K562 (cell line): ENCODE measurements around the gene SH3TC2. TPM values are rescaled to one million over a fixed set of nuclear protein-coding genes. Genes with fewer than 3 reads are reported as not detected.

ENCODE experiments used
- ATAC-seq: fragments of 200-7000 bp; cut with Tn5 transposase; 3 replicates; pipeline ENCODE4 v1.9.1; 2020; ENCODE audit warnings: moderate library complexity
- BruUV-seq: library from RNA; stranded (reverse); fragments of 400-500 nt; replicated peaks from 2 replicates; lab custom pipeline; 2021; lab: Mats Ljungman, UMichigan
- CTCF ChIA-PET: fragments of 300-600 bp; formaldehyde crosslinking; extraction: SDS; loops from one replicate; lab custom pipeline; 2021; ENCODE audit warnings: low intra/inter-chr PET ratio; lab: Yijun Ruan, JAX
- POLR2A ChIA-PET: fragments of 300-600, 350-650 bp; sonication (Branson Sonifier 250); formaldehyde crosslinking; extraction: SDS; loops from one replicate; lab custom pipeline; 2021; ENCODE audit warnings: antibody characterized with exemption, inconsistent platforms; lab: Yijun Ruan, JAX
- DNase-seq, 4 experiments: peaks; one replicate each; pipeline versions ENCODE4 v3.0.0 to v3.0.0-alpha.2; 2011 to 2018; ENCODE audit warnings: low spot score in 3 of 4, mixed read lengths in 3 of 4; ENCODE audit errors: extremely low read depth in 1 of 4
- FAIRE-seq: peaks from 2 replicates; lab custom pipeline; 2011; peaks lifted over from hg19 to GRCh38; lab: Jason Lieb, UNC
- H2AFZ ChIP-seq: 2 replicates; pipeline ENCODE4 v1.6.0; 2011; ENCODE audit warnings: low read depth, low read length, control low read depth, inconsistent platforms
- H3K27ac ChIP-seq: fragments of 200-600 bp; 3 replicates; pipeline ENCODE4 v1.8.0; 2011; ENCODE audit warnings: low read depth, mild to moderate bottlenecking, control low read depth, inconsistent platforms, low read length, moderate library complexity, mixed read lengths; ENCODE audit errors: extremely low read depth
- H3K27me3 ChIP-seq, 2 experiments: fragments of 300-600 bp in 1 of 2; 2 replicates in 1 of 2; 3 replicates in 1 of 2; pipeline versions ENCODE4 v1.6.0 to v1.8.0; 2011; ENCODE audit warnings: inconsistent platforms in 2 of 2, low read length in 2 of 2, mild to moderate bottlenecking in 1 of 2, mixed read lengths in 1 of 2, moderate library complexity in 1 of 2; ENCODE audit not compliant: control insufficient read depth in 2 of 2, insufficient read depth in 2 of 2
- H3K36me3 ChIP-seq: fragments of 300-600 bp; 3 replicates; pipeline ENCODE4 v1.8.0; 2011; ENCODE audit warnings: mild to moderate bottlenecking, low read length, inconsistent platforms; ENCODE audit not compliant: control insufficient read depth, insufficient read depth
- H3K4me1 ChIP-seq, 2 experiments: fragments of 200-600 bp in 1 of 2; replicated peaks in 1 of 2; 2 replicates in 1 of 2; 3 replicates in 1 of 2; pipeline versions ENCODE4 v1.5.1 to v1.8.0; 2011; ENCODE audit warnings: inconsistent platforms in 2 of 2, low read length in 2 of 2, mild to moderate bottlenecking in 1 of 2, mixed read lengths in 1 of 2, moderate library complexity in 1 of 2; ENCODE audit not compliant: control insufficient read depth in 2 of 2, insufficient read depth in 2 of 2
- H3K4me2 ChIP-seq: 2 replicates; pipeline ENCODE4 v1.6.1; 2011; ENCODE audit warnings: low read length, control low read depth, inconsistent platforms, mixed read lengths; ENCODE audit not compliant: insufficient read depth
- H3K4me3 ChIP-seq: fragments of 200-600 bp; sonication (generic), shearing (Covaris generic); 2 replicates; pipeline ENCODE4 v1.5.1; 2016; ENCODE audit warnings: control low read depth, inconsistent platforms
- H3K79me2 ChIP-seq: fragments of 200-600 bp; 3 replicates; pipeline ENCODE4 v1.8.0; 2011; ENCODE audit warnings: low read length, inconsistent platforms; ENCODE audit not compliant: control insufficient read depth, insufficient read depth
- H3K9ac ChIP-seq, 2 experiments: 2 replicates each; pipeline versions ENCODE4 v1.6.0 to v1.6.1; 2011; ENCODE audit warnings: low read depth in 2 of 2, low read length in 2 of 2, control low read depth in 1 of 2, inconsistent platforms in 1 of 2, mild to moderate bottlenecking in 1 of 2, mixed read lengths in 1 of 2; ENCODE audit not compliant: insufficient read depth in 1 of 2
- H3K9me1 ChIP-seq: one replicate; pipeline ENCODE4 v1.6.0; 2011; ENCODE audit warnings: inconsistent platforms, mild to moderate bottlenecking, low read length, moderate library complexity; ENCODE audit not compliant: control insufficient read depth, insufficient read depth
- H3K9me3 ChIP-seq: replicated peaks from 2 replicates; pipeline ENCODE4 v1.5.1; 2011; ENCODE audit warnings: low read depth, low read length, inconsistent platforms; ENCODE audit not compliant: control insufficient read depth, insufficient read depth
- H4K20me1 ChIP-seq: replicated peaks from 2 replicates; pipeline ENCODE4 v1.6.1; 2011; ENCODE audit warnings: low read length, inconsistent platforms, mixed read lengths; ENCODE audit not compliant: control insufficient read depth, insufficient read depth
- GABPB2 ChIP-seq: fragments of 250-450 bp; sonication (Bioruptor Pico); conservative IDR thresholded peaks from 2 replicates; pipeline ENCODE4 v1.5.1; 2021; ENCODE audit warnings: mild to moderate bottlenecking
- HMBOX1 ChIP-seq: sonication (generic); IDR thresholded peaks from 2 replicates; pipeline ENCODE4 v1.6.1; 2016
- MCM5 ChIP-seq: fragments of 450-650 bp; IDR thresholded peaks from 2 replicates; pipeline ENCODE4 v1.6.1; 2016; ENCODE audit warnings: low read depth
- NFXL1 ChIP-seq: fragments of 450-650 bp; formaldehyde crosslinking; IDR thresholded peaks from 2 replicates; pipeline ENCODE4 v1.4.0; 2021; ENCODE audit warnings: mild to moderate bottlenecking
- NRF1 ChIP-seq, 2 experiments: fragments of 450-650 bp; IDR thresholded peaks in 1 of 2; conservative IDR thresholded peaks in 1 of 2; 2 replicates each; pipeline ENCODE4 v1.6.1; 2014; ENCODE audit warnings: mild to moderate bottlenecking in 2 of 2
- RFX5 ChIP-seq: IDR thresholded peaks from 2 replicates; pipeline ENCODE4 v1.6.1; 2011; ENCODE audit warnings: low read depth, mild to moderate bottlenecking, improper control_type of control experiment, low read length
- YBX1 ChIP-seq: fragments of 450-650 bp; IDR thresholded peaks from 2 replicates; pipeline ENCODE4 v1.7.1; 2016; ENCODE audit warnings: mild to moderate bottlenecking
- ZNF274 ChIP-seq: IDR thresholded peaks from 2 replicates; pipeline ENCODE4 v1.6.1; 2011; ENCODE audit warnings: low read depth, mild to moderate bottlenecking, low read length, moderate library complexity, borderline replicate concordance
- WGBS: fragments of 100-300 bp; shearing (Covaris generic); methylation state at CpG from one replicate; pipeline ENCODE4 v1.1.6; 2016; ENCODE audit warnings: low coverage, mixed read lengths; ENCODE audit not compliant: insufficient coverage; ENCODE audit errors: missing lambda C conversion rate; 5-methylcytosine and 5-hydroxymethylcytosine counted together
- in situ Hi-C: fragments of 300-500 bp; cut with MboI; formaldehyde crosslinking; loops from 4 replicates; pipeline ENCODE4 v1.15.0; 2018; ENCODE audit warnings: inconsistent platforms, mixed read lengths
- intact Hi-C: fragments of 100-400 bp; cut with micrococcal nuclease; formaldehyde crosslinking; loops from 2 replicates; pipeline ENCODE4 v1.14.2; 2022
- polyA plus RNA-seq, 8 experiments: library from polyadenylated mRNA; depleted of rRNA in 4 of 8; stranded (reverse) in 5 of 8; unstranded in 3 of 8; fragments of >200 nt; fragmentation: Nextera tagmentation in 2 of 8; fragmentation: Illumina TruSeq in 1 of 8; extraction: Ambion mirVana in 2 of 8; extraction: Trizol in 1 of 8; gene quantifications; 2 replicates each; pipeline versions ENCODE4 v1.2.1 to v1.2.3, GENCODE V29; 2011 to 2014; ENCODE audit warnings: inconsistent platforms in 1 of 8, missing spikeins in 1 of 8
- total RNA-seq, 7 experiments: library from RNA; depleted of rRNA in 6 of 7; stranded (reverse); fragments of >200 nt in 6 of 7; fragmentation: Illumina TruSeq in 2 of 7; extraction: Trizol in 2 of 7; gene quantifications; 2 replicates each; pipeline versions ENCODE4 v1.2.1 to v1.2.3, GENCODE V29; 2011 to 2021; ENCODE audit warnings: low replicate concordance in 1 of 7
- TF ChIP-seq, protein P1 (sequence below): fragments of 250-450 bp; sonication (Bioruptor Pico); IDR thresholded peaks from 2 replicates; pipeline ENCODE4 v1.8.0; 2021; ENCODE audit warnings: moderate library complexity, mild to moderate bottlenecking, inconsistent platforms
- TF ChIP-seq, protein P2 (sequence below): fragments of 450-650 bp; IDR thresholded peaks from 2 replicates; pipeline ENCODE4 v1.6.1; 2016; ENCODE audit warnings: low read depth

The SH3TC2 gene
- total and polyA plus RNA-seq, 9 of the 15 experiments (the other 6 are each of a cell fraction or from before 2014, with no cell fraction given) = 0.03 to 0.80 (median 0.55) TPM; not detected in 1

- Histone ChIP-seq H4K20me1 (peaks cover 3% of the 10 kb centered on the region; the same call in 1 of the 2 replicates), H3K9ac (no peak overlapping the region), H3K36me3 (no peaks in the 10 kb centered on the region), H2AFZ (no peak overlapping the region), H3K4me2 (no peak overlapping the region), H3K4me1 (no peaks in the 10 kb centered on the region), H3K27ac (no peak overlapping the region), H3K79me2 (no peaks in the 10 kb centered on the region), H3K9me1 (no peaks in the 10 kb centered on the region), H3K4me3 (no peak overlapping the region), H3K9me3 (no peaks in the 10 kb centered on the region), H3K27me3 (peaks cover 2 to 7% of the 10 kb centered on the region in 2 experiments; a peak in 1 of 5 replicates)
- ATAC-seq (no peak), FAIRE-seq (no peak), DNase-seq (no peak)
- no TSS peak for BruUV-seq
- in situ Hi-C loops = no loop called here
- intact Hi-C loops = no loop called here
- ChIA-PET CTCF (no interaction called here), POLR2A (no interaction called here)
- no peak for TF ChIP-seq NRF1 (conservative IDR thresholded peaks at IDR 0.05 in 1 of 2, IDR thresholded peaks at IDR 0.05 in 1 of 2)
- no peak for TF ChIP-seq RFX5
- TF ChIP-seq, protein P1, sequence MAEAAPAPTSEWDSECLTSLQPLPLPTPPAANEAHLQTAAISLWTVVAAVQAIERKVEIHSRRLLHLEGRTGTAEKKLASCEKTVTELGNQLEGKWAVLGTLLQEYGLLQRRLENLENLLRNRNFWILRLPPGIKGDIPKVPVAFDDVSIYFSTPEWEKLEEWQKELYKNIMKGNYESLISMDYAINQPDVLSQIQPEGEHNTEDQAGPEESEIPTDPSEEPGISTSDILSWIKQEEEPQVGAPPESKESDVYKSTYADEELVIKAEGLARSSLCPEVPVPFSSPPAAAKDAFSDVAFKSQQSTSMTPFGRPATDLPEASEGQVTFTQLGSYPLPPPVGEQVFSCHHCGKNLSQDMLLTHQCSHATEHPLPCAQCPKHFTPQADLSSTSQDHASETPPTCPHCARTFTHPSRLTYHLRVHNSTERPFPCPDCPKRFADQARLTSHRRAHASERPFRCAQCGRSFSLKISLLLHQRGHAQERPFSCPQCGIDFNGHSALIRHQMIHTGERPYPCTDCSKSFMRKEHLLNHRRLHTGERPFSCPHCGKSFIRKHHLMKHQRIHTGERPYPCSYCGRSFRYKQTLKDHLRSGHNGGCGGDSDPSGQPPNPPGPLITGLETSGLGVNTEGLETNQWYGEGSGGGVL (CRISPR knock-in tag) = no peak
- no peak for TF ChIP-seq GABPB2
- TF ChIP-seq HMBOX1 = no peak
- no peak for TF ChIP-seq YBX1
- no peak for TF ChIP-seq ZNF274
- no peak for TF ChIP-seq NFXL1 (CRISPR knock-in tag)
- TF ChIP-seq, protein P2, sequence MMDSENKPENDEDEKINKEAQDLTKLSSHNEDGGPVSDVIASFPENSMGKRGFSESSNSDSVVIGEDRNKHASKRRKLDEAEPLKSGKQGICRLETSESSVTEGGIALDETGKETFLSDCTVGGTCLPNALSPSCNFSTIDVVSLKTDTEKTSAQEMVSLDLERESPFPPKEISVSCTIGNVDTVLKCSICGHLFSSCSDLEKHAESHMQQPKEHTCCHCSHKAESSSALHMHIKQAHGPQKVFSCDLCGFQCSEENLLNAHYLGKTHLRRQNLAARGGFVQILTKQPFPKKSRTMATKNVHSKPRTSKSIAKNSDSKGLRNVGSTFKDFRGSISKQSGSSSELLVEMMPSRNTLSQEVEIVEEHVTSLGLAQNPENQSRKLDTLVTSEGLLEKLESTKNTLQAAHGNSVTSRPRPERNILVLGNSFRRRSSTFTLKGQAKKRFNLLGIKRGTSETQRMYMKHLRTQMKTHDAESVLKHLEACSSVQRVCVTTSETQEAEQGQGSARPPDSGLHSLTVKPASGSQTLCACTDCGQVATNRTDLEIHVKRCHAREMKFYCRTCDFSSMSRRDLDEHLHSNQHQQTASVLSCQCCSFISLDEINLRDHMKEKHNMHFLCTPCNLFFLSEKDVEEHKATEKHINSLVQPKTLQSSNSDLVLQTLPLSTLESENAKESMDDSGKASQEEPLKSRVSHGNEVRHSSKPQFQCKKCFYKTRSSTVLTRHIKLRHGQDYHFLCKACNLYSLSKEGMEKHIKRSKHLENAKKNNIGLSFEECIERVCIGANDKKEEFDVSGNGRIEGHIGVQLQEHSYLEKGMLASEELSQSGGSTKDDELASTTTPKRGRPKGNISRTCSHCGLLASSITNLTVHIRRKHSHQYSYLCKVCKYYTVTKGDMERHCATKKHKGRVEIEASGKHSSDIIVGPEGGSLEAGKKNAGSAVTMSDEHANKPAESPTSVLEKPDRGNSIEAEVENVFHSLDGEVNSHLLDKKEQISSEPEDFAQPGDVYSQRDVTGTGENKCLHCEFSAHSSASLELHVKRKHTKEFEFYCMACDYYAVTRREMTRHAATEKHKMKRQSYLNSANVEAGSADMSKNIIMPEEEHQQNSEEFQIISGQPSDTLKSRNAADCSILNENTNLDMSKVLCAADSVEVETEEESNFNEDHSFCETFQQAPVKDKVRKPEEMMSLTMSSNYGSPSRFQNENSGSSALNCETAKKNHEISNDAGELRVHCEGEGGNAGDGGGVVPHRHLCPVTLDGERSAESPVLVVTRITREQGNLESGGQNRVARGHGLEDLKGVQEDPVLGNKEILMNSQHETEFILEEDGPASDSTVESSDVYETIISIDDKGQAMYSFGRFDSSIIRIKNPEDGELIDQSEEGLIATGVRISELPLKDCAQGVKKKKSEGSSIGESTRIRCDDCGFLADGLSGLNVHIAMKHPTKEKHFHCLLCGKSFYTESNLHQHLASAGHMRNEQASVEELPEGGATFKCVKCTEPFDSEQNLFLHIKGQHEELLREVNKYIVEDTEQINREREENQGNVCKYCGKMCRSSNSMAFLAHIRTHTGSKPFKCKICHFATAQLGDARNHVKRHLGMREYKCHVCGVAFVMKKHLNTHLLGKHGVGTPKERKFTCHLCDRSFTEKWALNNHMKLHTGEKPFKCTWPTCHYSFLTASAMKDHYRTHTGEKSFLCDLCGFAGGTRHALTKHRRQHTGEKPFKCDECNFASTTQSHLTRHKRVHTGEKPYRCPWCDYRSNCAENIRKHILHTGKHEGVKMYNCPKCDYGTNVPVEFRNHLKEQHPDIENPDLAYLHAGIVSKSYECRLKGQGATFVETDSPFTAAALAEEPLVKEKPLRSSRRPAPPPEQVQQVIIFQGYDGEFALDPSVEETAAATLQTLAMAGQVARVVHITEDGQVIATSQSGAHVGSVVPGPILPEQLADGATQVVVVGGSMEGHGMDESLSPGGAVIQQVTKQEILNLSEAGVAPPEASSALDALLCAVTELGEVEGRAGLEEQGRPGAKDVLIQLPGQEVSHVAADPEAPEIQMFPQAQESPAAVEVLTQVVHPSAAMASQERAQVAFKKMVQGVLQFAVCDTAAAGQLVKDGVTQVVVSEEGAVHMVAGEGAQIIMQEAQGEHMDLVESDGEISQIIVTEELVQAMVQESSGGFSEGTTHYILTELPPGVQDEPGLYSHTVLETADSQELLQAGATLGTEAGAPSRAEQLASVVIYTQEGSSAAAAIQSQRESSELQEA = no peak
- no peak for TF ChIP-seq MCM5
- 0% methylated on average over 6 of the region's 6 CpGs for WGBS
Measured at GRCh38 chr5:149004559-149004958, 58.3 kb downstream of the SH3TC2 start.
